Lung (tissue), 16 donors: ENCODE measurements around the gene TSPAN5. TPM values are rescaled to one million over a fixed set of nuclear protein-coding genes. Genes with fewer than 3 reads are reported as not detected.
"Not testable (repeated sequence)": the region's sequence is repeated elsewhere in the genome, so short reads cannot be mapped to it uniquely, and the experiment has no call there.

Experiments
- ATAC-seq: fragments of 200-7000 bp; cut with Tn5 transposase; one replicate; pipeline ENCODE4 v1.9.1; 2020; ENCODE audit warnings: moderate number of reproducible peaks; ENCODE audit not compliant: insufficient read depth, low FRiP score
- DNase-seq, 3 donors: peaks; one replicate each; pipeline ENCODE4 v3.0.0-alpha.2; 2013 to 2017
- H3K27ac ChIP-seq, 2 donors: one replicate each; pipeline ENCODE4 v1.5.1; 2013; ENCODE audit warnings: mild to moderate bottlenecking in 2 of 2, moderate library complexity in 2 of 2, control low read depth in 1 of 2, inconsistent platforms in 1 of 2, low read depth in 1 of 2, low read length in 1 of 2
- H3K27me3 ChIP-seq, 3 donors: one replicate each; pipeline ENCODE4 v1.5.1; 2013; ENCODE audit warnings: low read length in 2 of 3; ENCODE audit not compliant: control insufficient read depth in 3 of 3, insufficient read depth in 3 of 3
- H3K36me3 ChIP-seq, 4 donors: one replicate each; pipeline ENCODE4 v1.5.1; 2013; ENCODE audit warnings: low read length in 4 of 4, mild to moderate bottlenecking in 1 of 4, moderate library complexity in 1 of 4; ENCODE audit not compliant: control insufficient read depth in 4 of 4, insufficient read depth in 4 of 4
- H3K4me1 ChIP-seq, 5 donors: one replicate each; pipeline ENCODE4 v1.5.1; 2013; ENCODE audit warnings: low read length in 5 of 5, mild to moderate bottlenecking in 2 of 5, moderate library complexity in 1 of 5; ENCODE audit not compliant: control insufficient read depth in 5 of 5, insufficient read depth in 5 of 5
- H3K4me3 ChIP-seq: one replicate; pipeline ENCODE4 v1.5.1; 2013; ENCODE audit warnings: mild to moderate bottlenecking, control low read depth, moderate library complexity
- H3K9ac ChIP-seq, 2 donors: one replicate each; pipeline ENCODE4 v1.5.1; 2013; ENCODE audit warnings: low read length in 2 of 2, control low read depth in 1 of 2; ENCODE audit not compliant: insufficient read depth in 1 of 2
- H3K9me3 ChIP-seq, 4 donors: one replicate each; pipeline ENCODE4 v1.5.1; 2013; ENCODE audit warnings: low read length in 3 of 4, mild to moderate bottlenecking in 1 of 4, moderate library complexity in 1 of 4; ENCODE audit not compliant: control insufficient read depth in 4 of 4, insufficient read depth in 3 of 4
- CTCF ChIP-seq: IDR thresholded peaks from 2 replicates; pipeline ENCODE4 v1.5.1; 2012; ENCODE audit warnings: mild to moderate bottlenecking; ENCODE audit errors: control extremely low read depth, extremely low read depth
- WGBS, 2 donors: extraction: QIAGEN DNeasy Blood & Tissue Kit; methylation state at CpG; one replicate each; pipeline ENCODE4 v1.1.7; 2013; 5-methylcytosine and 5-hydroxymethylcytosine counted together
- long read RNA-seq, 5 donors: transcript quantifications; one replicate each; lab custom pipeline, GENCODE V29; 2026
- polyA plus RNA-seq, 2 donors: library from polyadenylated mRNA; stranded (reverse); fragments of 200-250 nt; gene quantifications; one replicate each; pipeline ENCODE4 v1.2.1, GENCODE V29; 2013
- total RNA-seq, 2 donors: library from RNA; depleted of rRNA in 1 of 2; stranded (reverse); fragments of >200 nt in 1 of 2; gene quantifications; one replicate each; pipeline ENCODE4 v1.2.1, GENCODE V29; 2014 to 2021
- donor health status: control.
- donor health status: control.
- donor health status: Bipolar disorder and iron deficiency.
- donor health status: healthy.
- donor health status: DM: yes; HTN: yes; CAD: no.

Gene TSPAN5
- total RNA-seq: 10 to 100 TPM in 1 of 2 donors, 1 to 10 TPM in 1; 8.8 to 24.5 TPM
- polyA plus RNA-seq: 1 to 10 TPM; 1.8 to 3.9 TPM
- long read RNA-seq, donor 1, full-length matches to known transcripts: 10 of 15 reads
- long read RNA-seq, donor 1, partial matches to known transcripts: 5 of 15 reads
- long read RNA-seq, donor 1, other reads (novel, unspliced or antisense): 0 of 15 reads
- long read RNA-seq, donor 2, transcript TSPAN5-201 (8 exons, 3,365 nt): major isoform, 6 of 7 reads
- long read RNA-seq, donor 2, partial matches to known transcripts: 0 of 7 reads
- long read RNA-seq, donor 2, other reads (novel, unspliced or antisense): 0 of 7 reads
- long read RNA-seq, donor 3, full-length matches to known transcripts: 8 of 8 reads
- long read RNA-seq, donor 3, partial matches to known transcripts: 0 of 8 reads
- long read RNA-seq, donor 3, other reads (novel, unspliced or antisense): 0 of 8 reads
- long read RNA-seq, donor 4, full-length matches to known transcripts: 3 of 3 reads
- long read RNA-seq, donor 4, partial matches to known transcripts: 0 of 3 reads
- long read RNA-seq, donor 4, other reads (novel, unspliced or antisense): 0 of 3 reads
- long read RNA-seq, donor 5, full-length matches to known transcripts: 12 of 12 reads
- long read RNA-seq, donor 5, partial matches to known transcripts: 0 of 12 reads
- long read RNA-seq, donor 5, other reads (novel, unspliced or antisense): 0 of 12 reads

- DNase-seq: peak; percentile 82 to 89 (median 86)
- peaks cover 4 to 61% (median 12%) of the 10 kb centered on the region in 5 donors for H3K4me1 ChIP-seq
- peak; percentile 90 for ATAC-seq
- H3K36me3 ChIP-seq: no peaks in the 10 kb centered on the region
- peak within 1 kb of the TSS; percentile 79 for H3K4me3 ChIP-seq
- WGBS, 2 donors: 0 to 1% methylated on average over 95 to 113 of the region's 113 CpGs
- peak within 1 kb of the TSS; percentile 63 to 77 for H3K27ac ChIP-seq
- peaks cover 0 to 4% (median 0%) of the 10 kb centered on the region in 3 donors for H3K27me3 ChIP-seq
- no peak for TF ChIP-seq CTCF
- H3K9ac ChIP-seq: peak within 1 kb of the TSS; percentile 55 to 78
- peaks cover 0 to 2% (median 0%) of the 10 kb centered on the region in 4 donors for H3K9me3 ChIP-seq
Observed at GRCh38 chr4:98658287-98659105, at the start of gene TSPAN5. Gene TSPAN5, minus strand, starts transcription at chr4:98658611.

GRCh38 chr4:98706935-98707334 is 48.5 kb upstream of the TSPAN5 start:
- H3K27me3 ChIP-seq: no peaks in the 10 kb centered on the region
- 88% methylated on average over 1 of the region's 1 CpG for WGBS, 2 donors
- no peak for DNase-seq
- ATAC-seq: no peak
- H3K9me3 ChIP-seq: peaks cover 0 to 5% (median 0%) of the 10 kb centered on the region in 4 donors
- no peak overlapping the region for H3K9ac ChIP-seq
- H3K4me1 ChIP-seq: no peaks in the 10 kb centered on the region
- H3K27ac ChIP-seq: no peak overlapping the region
- no peak for TF ChIP-seq CTCF
- no peak overlapping the region for H3K4me3 ChIP-seq
- no peaks in the 10 kb centered on the region for H3K36me3 ChIP-seq

- ATAC-seq: no peak
- Histone ChIP-seq H3K9ac (no peak overlapping the region), H3K9me3 (peaks cover 0 to 5% (median 0%) of the 10 kb centered on the region in 4 donors), H3K27me3 (no peaks in the 10 kb centered on the region), H3K4me1 (no peaks in the 10 kb centered on the region), H3K4me3 (no peak overlapping the region), H3K36me3 (no peaks in the 10 kb centered on the region), H3K27ac (no peak overlapping the region)
- no peak for DNase-seq
- TF ChIP-seq CTCF: no peak
- 76 to 80% methylated on average over 4 of the region's 4 CpGs for WGBS, 2 donors
Observed at GRCh38 chr4:98706200-98706813, 47.9 kb upstream of the TSPAN5 start.

GRCh38 chr4:98705586-98705985 is 47.2 kb upstream of the TSPAN5 start:
- DNase-seq, H3K27me3 ChIP-seq, H3K4me3 ChIP-seq, ATAC-seq, H3K4me1 ChIP-seq, H3K36me3 ChIP-seq, H3K9ac ChIP-seq, H3K9me3 ChIP-seq, H3K27ac ChIP-seq: not testable (repeated sequence)
- WGBS, 2 donors: 91 to 97% methylated on average over 3 of the region's 3 CpGs
